Activated CD8-positive, alpha-beta memory T cell treated with anti-CD3 and anti-CD28 coated beads for 36 hours (primary cell): Measurements from ENCODE around the gene TBC1D19. TPM values are rescaled to one million over a fixed set of nuclear protein-coding genes. Genes with fewer than 3 reads are reported as not detected.
"Not testable (repeated sequence)": the region's sequence is repeated elsewhere in the genome, so short reads cannot be mapped to it uniquely, and the experiment has no call there.

Experiments
- CTCF ChIA-PET: fragments of 350-600 bp; sonication (Branson Sonifier 250); formaldehyde crosslinking; loops from one replicate; lab custom pipeline; 2021; ENCODE audit warnings: antibody characterized with exemption; lab: Charles Lee
- POLR2A ChIA-PET: fragments of 350-600 bp; sonication (Branson Sonifier 250); formaldehyde crosslinking; loops from one replicate; lab custom pipeline; 2021; ENCODE audit warnings: antibody characterized with exemption; lab: Charles Lee
- total RNA-seq, 2 experiments: library from RNA; stranded (reverse); gene quantifications; one replicate each; pipeline ENCODE4 v1.2.3, GENCODE V29; 2021

Gene TBC1D19
- total RNA-seq, 2 experiments from 2014 or later: 4.2 to 5.6 TPM

DNA sequence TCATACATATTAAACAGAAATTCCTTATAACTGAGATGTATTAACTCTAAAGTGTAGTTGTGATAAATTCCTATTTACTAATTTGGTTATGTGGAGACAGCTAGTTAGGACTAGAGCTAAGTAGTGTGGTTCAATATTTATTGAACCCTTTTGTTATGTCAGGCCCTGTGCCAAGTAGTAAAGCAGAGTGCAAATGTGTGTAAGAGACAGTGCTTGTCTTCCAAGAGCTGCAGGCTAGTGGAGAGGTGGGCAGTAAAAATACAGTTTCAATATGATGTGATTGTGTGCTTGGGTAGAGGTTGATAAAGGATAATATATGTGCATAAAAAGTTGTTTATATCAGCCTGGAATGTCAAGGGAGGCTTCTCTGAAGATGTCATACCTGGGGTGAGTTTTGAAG is 80.0 kb downstream of the TBC1D19 start:
- CTCF ChIA-PET: no interaction called here

DNA sequence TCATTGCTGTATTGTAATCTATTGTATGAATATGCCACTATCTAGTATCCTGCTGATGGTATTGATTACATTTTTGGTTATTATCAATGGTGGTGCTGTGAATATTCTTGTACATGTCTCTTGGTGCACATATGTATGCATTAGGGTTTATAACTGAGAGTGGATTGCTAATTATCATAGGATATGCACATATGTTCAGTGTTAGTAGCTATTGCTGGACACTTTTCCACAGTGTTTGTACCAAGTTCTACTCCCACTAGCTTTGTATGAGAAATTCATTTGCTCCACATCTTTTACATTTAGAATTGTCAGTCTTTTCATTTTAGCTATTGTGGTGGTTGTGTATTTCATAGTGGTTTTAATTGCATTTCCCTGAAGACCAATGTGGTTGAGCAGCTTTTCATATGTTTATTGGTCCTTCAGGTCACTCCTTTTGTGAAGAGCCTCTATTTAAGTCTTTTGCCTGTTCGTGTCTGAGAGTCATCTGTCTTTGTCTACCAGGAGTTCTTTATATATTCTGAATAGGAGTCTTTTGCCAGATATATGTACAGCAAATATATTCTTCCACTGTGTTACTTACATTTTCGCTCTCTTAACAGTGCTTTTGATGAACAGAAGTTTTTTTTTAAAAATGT is 87.1 kb downstream of the TBC1D19 start:
- ChIA-PET CTCF (no interaction called here), POLR2A (no interaction called here)

More for the DNA sequence above, 80.0 kb downstream of the TBC1D19 start:
- POLR2A ChIA-PET: no interaction called here

DNA sequence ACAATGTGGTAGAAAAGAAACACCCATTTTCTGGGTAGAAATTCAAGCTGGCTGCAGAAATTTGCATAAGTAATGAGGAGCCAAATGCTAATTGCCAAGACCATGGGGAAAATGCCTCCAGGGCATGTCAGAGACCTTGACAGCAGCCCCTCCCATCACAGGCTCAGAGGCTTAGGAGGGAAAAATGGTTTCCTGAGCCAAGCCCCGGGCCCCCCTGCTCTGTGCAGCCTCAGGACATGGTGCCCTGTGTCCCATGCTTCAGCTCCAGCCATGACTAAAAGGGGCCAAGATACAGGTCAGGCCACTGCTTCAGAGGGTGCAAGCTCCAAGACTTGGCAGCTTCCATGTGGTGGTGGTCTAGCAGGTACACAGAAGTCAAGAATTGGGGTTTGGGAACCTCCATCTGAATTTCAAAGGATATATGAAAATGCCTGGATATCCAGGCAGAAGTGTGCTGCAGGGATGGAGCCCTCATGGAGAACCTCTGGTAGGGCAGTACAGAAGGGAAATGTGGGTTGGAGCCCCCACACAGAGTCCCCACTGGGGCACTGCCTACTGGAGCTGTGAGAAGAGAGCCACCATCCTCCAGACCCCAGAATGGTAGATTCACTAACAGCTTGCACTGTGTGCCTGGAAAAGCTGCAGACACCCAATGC is 95.3 kb downstream of the TBC1D19 start:
- POLR2A ChIA-PET, CTCF ChIA-PET: not testable (repeated sequence)

DNA sequence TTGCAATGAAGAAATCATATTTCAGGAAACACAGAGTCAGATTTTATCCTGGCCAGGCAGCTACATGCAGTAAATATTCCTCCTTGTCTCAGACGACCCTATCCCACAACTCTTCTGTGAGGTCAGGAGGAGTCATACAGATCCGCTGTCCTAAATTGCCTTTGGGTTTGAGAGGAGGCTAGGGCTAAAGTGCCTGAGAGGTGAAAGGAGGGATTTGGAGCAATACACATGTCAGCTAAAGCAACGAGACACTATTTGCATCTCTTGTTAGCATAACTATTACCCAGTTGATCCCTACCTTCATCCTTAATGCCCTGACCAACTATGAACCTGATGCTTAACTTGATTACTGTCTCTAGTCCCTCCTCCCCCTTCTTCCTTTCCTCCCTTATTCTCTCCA is 98.6 kb downstream of the TBC1D19 start:
- CTCF ChIA-PET: no interaction called here
- POLR2A ChIA-PET: no interaction called here

DNA sequence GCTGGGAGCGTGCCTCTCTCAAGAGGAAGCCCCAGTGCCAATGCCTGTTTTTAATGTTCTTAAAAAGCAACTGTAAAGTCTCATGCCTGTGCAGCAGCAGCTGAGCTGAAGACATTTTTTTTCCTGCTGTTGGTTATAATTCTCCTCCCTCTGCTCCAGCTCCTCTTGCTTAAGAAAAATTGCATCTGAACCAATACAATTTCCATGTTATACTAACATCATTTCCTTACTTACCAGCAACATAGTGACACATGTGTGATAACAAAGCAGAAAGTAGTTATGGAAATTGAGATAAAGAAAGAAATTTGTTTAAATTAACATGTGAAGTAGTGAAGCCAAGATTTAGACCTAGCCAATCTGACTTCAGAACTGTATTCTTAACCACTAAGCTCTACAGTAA is 101.4 kb downstream of the TBC1D19 start:
- POLR2A ChIA-PET: no interaction called here
- CTCF ChIA-PET: interaction anchor here (0.6 kb wide), 1 partner anchor 51 kb away, joined by 3 read pairs; no protein-coding TSS in a partner anchor

DNA sequence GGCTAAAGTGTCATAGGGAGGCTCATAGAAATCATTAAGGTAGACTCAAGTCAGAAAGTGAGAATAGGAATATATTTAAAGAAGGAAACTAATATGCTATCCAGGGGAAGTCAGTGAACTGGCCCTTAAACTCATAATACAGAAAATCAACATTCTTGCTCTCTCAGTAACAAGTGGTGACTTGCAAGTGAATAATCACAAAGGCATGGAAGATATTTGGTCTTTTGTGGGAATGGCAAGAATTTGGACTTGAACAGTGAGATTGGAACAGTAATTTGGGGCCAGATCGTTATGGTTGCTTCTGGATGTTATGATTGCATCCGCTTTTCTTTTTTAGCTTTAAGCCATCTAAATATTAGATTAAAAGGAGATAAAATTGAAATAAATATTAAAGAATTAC is 103.8 kb downstream of the TBC1D19 start:
- ChIA-PET CTCF (no interaction called here), POLR2A (no interaction called here)

DNA sequence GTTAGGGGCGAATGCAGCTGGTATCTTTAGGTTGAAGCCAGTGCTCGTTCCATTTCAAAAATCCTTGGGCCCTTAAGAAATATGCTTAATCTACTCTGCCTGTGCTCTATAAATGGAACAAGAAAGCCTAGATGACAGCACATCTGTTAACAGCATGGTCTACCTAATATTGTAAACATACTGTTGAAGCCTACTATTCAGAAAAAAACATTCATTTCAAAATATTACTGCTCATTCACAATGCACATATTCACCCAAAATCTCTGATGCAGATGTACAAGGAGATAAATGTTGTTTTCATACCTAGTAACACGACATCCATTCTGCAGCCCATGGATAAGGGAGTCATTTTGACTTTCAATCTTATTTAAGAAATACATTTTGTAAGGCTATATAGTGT is 106.6 kb downstream of the TBC1D19 start:
- ChIA-PET CTCF (no interaction called here), POLR2A (no interaction called here)

DNA sequence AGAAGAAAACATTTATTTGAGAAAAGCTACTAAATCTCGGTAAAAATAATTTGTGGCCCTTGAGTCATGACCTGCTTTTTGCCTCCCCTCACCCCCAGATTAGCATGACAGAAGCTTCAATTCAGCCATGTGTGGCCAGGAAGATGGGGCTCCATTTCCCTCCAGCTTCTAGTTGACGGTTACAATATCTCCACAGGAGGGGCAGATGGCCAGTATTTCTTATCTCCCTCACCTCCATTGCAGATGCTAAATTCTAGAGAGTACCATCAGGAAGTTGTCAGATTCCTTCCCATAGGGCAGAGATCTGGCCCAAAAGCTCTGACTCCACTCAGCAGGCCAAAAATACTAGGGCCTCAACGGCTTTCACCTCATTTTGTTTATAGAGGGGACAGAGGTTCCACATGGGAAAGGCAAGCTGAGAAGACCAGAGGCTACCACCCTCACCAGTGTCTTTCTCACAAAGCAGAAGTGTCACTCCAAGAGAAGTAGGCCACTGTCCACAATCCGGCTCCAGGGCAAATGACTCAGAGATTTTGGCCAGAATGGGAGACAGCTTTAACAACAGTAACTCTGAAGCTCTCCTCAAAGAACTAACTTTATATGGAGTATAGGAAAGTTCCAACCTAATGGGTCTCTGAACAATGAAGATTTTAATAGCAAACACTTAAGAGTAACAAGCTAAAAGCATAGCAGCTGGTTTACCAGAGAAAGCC is 108.3 kb downstream of the TBC1D19 start:
- ChIA-PET POLR2A (no interaction called here), CTCF (no interaction called here)

DNA sequence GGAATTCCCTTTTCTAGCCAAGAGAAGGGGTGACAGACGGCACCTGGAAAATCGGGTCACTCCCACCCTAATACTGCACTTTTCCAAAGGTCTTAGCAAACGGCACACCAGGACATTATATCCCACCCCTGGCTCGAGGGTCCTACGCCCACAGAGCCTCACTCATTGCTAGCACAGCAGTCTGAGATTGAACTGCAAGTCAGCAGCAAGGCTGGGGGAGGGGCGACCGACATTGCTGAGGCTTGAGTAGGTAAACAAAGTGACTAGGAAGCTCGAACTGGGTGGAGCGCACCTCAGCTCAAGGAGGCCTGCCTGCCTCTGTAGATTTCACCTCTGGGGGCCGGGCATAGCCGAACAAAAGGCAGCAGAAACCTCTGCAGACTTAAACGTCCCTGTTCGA is 110.2 kb downstream of the TBC1D19 start:
- CTCF ChIA-PET, POLR2A ChIA-PET: not testable (repeated sequence)

DNA sequence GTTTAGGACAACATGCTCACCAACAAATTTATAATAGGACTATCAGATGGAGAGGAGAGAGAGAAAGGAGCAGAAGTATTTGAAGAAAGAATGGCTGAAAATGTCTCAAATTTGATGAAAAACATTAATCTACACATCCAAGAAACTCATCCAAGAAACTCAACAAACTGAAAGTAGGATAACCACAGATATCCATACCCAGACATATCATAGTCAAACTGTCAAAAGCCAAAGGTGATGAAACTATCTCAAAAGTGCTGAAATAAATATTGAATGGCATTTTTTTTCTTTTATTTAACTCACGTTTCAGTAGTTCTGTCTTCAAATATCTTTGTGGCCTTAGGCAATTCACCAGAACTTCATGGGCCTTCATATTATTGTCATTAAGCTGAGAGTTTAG is 116.2 kb downstream of the TBC1D19 start:
- POLR2A ChIA-PET: no interaction called here
- CTCF ChIA-PET: no interaction called here

DNA sequence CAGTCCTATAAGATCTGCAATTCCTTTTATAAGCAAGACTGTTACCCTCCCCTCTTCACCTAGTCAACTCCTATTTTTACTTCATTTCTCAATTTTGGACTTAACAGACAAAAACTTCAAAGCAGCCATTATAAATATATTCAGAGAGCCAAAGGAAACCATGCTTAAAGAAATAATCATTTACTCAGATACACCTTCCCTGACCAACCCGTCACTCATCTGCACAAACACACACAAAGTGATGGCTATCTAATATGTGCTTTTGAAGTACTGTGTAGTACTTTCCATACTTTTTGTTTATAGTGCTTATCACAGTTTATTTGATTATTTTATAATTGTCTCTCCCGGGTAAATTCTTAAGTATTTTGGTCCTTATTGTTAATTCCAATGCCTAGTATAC is 117.2 kb downstream of the TBC1D19 start:
- CTCF ChIA-PET: no interaction called here

DNA sequence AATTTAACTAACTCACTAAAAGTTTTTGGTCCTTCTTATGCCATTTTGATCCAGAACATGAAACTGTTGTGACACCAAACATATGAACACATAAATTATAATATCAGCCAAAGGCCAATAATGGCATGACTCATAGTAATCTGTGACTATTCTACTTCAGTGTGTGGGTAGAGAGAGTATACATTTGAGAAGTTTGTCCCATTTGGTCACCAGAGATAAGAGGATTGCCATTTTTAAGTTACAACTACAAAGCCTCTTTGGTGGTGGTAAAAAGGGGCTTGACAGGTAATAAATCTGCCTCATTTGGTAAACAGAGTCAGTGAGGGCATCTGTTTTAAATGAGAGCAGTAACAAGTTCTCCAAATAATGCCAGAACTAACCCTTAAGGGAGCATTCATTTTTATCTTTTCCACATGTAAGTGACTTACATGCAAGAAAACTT is 117.9 kb downstream of the TBC1D19 start:
- ChIA-PET CTCF (no interaction called here), POLR2A (no interaction called here)

More for the DNA sequence above, 117.2 kb downstream of the TBC1D19 start:
- POLR2A ChIA-PET: no interaction called here

DNA sequence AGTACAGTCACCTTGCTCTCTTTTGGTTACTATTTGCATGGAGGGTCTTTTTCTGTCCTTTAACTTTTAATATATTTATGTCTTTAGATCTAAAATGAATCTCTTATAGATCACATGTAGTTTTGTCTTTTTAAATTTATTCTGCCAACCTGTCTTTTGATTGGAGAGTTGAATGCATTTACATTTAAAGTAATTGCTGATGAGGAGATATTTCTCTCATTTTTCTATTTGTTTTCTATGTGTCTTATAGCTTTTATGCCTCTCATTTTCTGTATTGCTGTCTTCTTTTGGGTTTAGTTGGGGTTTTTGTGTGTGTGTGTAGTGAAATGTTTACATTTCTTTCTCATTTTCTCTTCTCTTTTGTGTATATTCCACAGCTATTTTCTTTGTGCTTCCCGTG is 123.5 kb downstream of the TBC1D19 start:
- CTCF ChIA-PET: no interaction called here
- POLR2A ChIA-PET: no interaction called here

DNA sequence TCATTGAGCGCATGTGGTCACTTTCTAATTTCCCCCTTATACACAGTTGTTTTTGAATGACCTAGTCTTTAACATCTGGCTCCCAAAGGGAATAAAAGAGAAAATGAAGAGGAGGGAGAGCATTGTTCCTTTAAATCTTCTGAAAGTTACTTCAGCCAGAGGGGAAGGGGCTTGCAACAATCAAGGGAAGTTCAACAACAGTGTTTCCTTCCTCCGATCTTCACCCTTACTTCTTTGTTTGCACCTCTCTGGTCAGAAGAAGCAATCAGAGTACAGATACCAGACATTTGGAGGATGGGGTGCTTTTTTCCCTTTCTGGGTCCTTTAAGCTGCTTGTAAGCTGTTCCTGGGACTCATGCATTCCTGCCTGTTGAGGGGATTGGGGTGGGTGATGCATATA is 125.4 kb downstream of the TBC1D19 start:
- CTCF ChIA-PET: no interaction called here
- POLR2A ChIA-PET: no interaction called here

DNA sequence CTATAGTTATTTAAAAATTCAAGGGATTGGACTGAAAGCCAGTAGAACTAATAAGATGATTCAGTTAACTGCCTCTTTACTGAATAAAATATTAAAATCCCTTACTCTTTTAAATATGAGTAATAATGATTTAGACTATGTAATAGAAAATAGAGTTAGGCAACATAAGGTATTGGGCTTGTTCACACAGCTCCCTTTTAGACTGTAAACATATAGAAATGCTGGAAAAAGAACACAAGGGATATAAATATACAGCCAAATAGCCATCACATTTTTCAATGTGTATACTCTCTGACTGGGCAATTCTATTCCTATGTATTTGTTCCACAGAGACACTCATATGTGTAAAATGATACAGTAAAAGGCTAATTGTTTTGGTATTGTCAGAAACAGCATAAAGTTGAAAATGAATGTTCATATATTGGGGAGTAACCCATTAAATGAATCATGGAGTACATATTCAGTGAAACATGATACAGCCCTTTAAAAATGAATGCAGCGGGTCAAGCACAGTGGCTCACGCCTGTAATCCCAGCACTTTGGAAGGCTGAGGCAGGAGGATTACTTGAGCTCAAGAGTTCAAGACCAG is 129.8 kb downstream of the TBC1D19 start:
- ChIA-PET POLR2A (no interaction called here), CTCF (no interaction called here)

DNA sequence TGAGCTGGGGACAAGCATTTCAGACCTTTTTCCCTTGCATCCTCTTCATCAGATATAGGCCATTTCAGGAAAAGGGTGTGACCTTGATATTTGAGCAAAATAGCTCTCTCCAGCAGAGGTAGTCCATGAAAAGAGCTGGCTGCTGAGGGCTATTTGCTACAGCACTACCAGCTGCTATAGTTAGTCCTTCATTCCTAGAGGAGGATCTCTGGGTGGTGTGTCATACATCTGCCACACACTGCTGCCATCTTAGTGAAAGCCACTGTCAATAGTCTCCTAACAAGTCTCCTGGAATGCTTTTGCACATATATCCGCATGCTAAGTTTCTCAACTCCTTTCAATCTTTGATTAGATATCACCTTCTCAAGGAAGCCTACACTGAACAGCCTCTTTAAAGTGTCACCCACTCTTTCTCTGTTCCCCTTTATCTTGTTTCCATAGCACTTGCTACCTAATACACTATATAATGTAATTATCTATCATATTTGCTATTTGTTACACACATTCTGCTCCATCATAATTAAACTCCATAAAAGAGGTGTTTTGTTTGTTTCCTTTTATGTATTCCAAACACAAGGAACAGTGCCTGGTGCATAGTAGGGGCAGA is 131.9 kb downstream of the TBC1D19 start:
- ChIA-PET CTCF (no interaction called here), POLR2A (no interaction called here)

DNA sequence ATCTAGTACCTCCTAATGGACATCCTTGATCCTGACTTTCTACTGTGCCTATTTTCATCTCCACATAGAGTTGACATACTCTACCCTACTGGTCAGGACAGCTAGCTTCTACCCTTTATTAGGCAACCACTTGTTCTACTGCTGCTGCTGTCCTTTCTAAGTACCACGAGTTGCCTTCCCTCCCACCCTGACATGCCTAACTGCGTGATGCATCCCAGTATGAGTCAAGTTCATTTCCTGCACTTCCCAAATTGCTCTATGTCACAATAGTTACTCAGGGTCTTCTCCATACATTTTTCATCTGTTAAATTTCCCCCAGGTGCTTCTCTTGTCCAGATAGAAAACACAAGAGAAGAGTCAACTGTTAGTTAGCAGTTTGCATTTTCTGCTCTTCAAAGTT is 133.4 kb downstream of the TBC1D19 start:
- ChIA-PET CTCF (no interaction called here), POLR2A (no interaction called here)

DNA sequence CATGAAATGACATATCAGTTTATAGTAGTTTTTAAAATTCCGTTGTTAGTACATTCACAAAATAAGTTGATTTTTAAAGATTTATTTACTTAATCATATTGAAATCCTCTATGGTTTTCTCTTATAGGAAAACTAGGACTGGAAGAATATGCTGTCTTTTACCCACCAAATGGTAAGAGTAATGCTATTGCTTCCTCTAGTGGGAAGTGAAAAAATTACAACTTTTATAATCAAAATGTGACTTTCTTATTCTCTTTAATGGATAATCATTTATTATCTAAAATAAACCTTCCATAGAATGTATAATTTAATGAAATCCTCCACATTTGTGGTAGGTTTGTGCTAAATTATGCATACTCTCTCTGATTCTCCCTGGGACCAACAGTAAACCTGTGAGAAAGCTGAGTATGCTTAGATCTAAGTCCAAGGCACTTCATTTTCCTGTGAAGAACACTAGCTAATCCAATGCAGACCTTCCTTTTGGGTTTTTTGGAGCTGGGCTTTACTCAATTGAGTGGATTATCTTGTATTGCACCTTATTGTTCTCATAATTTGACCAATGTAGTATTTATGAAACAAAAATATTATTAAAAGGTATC is 136.2 kb downstream of the TBC1D19 start:
- ChIA-PET CTCF (no interaction called here), POLR2A (interaction anchor here (0.6 to 0.7 kb wide), 2 partner anchors 141 to 275 kb away, joined by 3 to 7 read pairs; partner anchors contain the start of gene STIM2)

DNA sequence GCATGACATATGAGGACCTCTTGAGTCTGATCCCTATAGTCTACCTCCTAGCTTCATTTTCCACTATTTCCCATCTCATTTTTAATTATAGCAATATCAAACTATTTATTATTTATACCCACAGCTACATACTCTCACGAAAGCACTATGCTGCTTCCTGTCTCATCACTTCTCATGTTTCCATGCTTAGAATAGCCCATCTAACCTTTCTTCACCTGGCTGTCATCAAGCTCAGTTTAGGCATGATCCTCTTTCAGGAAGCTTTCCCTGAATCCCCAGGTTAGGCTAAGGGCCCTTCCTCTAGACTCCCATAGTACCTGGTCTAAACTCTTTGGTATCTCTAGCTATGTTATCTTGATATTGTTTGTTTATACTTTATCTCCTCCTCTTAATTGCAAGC is 137.8 kb downstream of the TBC1D19 start:
- ChIA-PET CTCF (interaction anchor here (1.6 kb wide), 1 partner anchor 288 kb away, joined by 4 read pairs; no protein-coding TSS in a partner anchor), POLR2A (no interaction called here)
